Activated T-helper 1 cell treated with anti-CD3 and anti-CD28 coated beads, Interleukin-2, amount 50 U/mL, for 16 hours (primary cell): ENCODE data around the gene PLCXD1.
"Not testable (repeated sequence)": the region's sequence is repeated elsewhere in the genome, so short reads cannot be mapped to it uniquely, and the experiment has no call there.

Source experiments
- DNase-seq, 2 donors: peaks; one replicate each; pipeline ENCODE4 v3.0.0-alpha.2; 2020; ENCODE audit warnings: low read depth in 1 of 2, low spot score in 1 of 2

Gene PLCXD1

GRCh38 chrX:349702-350101, 68.5 kb downstream of the PLCXD1 start:
- no peak for DNase-seq

DNA sequence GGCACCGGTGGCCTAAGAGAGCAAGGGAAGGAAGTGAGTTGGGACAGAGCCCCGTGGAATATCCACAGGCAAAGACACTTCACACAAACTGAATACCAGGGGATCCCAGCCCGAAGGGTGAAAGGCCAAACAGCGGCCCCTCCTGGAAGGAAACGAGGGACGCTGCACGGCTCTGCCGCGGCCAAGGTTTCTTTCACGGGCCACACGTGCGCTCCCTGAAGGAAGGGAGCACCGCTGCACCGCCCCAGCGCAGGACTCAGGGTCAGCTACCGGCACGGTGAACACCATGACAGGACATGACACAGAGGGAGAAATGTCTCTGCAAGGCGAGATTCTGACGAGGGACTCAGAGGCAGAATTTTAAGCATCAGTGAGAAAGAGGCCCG, 69.0 kb downstream of the PLCXD1 start:
- no peak for DNase-seq

DNA sequence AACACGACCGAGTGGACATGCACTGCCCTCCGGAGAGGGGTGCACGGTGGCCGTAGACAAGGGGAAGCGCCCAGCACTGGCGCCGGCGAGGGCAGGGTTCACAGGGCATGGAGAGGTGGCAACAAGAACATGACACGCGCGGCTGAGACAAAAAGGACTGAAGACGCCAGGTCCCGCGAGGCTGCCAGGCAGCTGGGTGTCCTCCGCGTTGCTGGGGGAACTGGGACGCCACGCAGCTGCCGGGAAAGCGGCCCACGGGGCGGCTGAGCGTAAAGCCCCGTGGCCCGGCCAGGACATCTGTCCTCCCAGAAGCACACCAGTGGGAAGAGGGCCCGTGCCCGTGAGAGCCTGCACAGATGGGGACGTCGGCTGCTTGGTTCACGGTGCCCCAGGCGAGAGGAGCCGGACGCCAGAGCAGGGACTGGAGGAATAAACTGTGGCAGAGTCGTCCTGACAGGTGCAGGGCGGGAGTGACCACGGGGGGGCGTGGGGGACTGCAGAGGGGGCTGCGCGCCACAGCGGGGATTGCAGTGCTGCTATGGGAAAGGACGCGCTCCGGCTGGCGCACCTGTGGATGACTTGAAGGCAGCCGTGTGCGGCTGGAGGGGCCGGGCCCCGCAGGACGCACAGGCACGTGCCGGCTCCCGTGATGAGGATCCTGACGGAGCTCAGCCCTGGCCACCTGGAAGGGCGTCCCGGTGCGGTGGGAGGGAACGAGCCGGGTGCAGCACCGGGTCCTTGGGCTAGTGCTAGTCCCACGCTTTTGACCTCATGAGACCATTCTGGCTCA, 69.5 kb downstream of the PLCXD1 start:
- DNase-seq: no peak

DNA sequence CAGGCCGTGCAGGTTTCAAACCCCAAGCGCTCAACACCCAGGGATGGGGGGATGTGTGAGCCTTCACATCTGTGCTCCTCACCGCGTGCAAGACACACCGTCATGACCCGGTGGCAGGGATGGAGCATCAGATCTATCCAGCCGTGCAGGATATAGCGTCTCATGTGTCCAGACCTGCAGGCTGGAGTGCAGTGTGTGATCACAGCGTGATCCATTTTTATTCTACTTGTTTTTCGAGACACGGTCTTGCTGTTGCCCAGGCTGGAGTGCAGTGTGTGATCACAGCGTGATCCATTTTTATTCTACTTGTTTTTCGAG, 70.1 kb downstream of the PLCXD1 start:
- not testable (repeated sequence) for DNase-seq

DNA sequence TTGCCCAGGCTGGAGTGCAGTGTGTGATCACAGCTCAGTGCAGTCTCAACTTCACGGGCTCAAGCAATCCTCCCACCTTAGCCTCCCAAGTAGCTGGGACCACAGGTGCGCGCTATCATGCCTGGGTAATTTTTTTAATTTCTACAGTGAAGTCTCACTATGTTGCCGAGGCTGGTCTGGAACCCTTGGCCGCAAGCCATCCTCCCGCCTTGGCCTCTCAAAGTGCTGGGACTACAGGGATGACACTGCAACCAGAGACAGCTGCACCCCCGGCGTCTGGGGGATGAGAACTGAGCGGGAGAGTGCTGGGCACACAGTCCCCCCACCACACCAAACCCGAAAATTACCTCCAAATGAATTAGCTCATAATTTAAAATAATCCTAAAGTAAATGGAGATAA, 70.6 kb downstream of the PLCXD1 start:
- no peak for DNase-seq

DNA sequence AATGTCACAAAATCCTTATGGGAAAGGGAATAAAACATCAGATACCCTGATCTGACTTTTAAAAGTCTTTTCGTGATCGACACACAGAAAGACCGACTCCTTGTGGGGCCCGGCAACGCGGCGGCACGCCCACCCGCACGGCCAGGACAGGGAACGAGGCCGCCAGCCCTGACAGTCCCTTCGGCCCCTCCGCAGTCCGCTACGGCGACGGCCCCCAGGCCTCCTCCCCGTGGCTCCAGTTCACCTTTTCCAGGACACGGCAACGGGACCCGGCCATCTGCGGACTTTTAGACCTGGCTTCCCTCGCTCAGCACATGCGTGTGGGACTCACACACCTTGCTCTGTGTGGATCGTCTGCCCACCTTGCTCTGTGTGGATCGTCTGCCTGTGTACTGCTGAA, 71.0 kb downstream of the PLCXD1 start:
- DNase-seq: no peak

GRCh38 chrX:352582-353314, 71.6 kb downstream of the PLCXD1 start:
- no peak for DNase-seq
